Cardiac septum (tissue), 1 donor: ENCODE measurements around the gene CTNNA3. TPM values are rescaled to one million over a fixed set of nuclear protein-coding genes. Genes with fewer than 3 reads are reported as not detected.
"Not testable (repeated sequence)": the region's sequence is repeated elsewhere in the genome, so short reads cannot be mapped to it uniquely, and the experiment has no call there.

Experiments used
- DNase-seq: peaks from one replicate; pipeline ENCODE4 v3.0.0-alpha.2; 2020; ENCODE audit warnings: low spot score
- intact Hi-C: fragments of 100-400 bp; cut with DNase I; formaldehyde crosslinking; loops from one replicate; pipeline ENCODE4 v1.14.0; 2022
- long read RNA-seq: library from polyadenylated mRNA; unstranded; transcript quantifications from one replicate; pipeline ENCODE4 v2.0.0, GENCODE V29; 2021
- total RNA-seq: library from RNA; stranded (reverse); fragmentation: NEBNext Ultra II Directional; extraction: Animal tissue kit (Norgen Biotek cat#: 25700); gene quantifications from one replicate; pipeline ENCODE4 v1.2.1, GENCODE V29; 2021
- donor health status: DM: no; HTN: no; CAD: no.

CTNNA3 gene
- 198 TPM for total RNA-seq
- long read RNA-seq, partial matches to known transcripts: 9 of 80 reads
- long read RNA-seq, other reads (novel, unspliced or antisense): 71 of 80 reads

DNA sequence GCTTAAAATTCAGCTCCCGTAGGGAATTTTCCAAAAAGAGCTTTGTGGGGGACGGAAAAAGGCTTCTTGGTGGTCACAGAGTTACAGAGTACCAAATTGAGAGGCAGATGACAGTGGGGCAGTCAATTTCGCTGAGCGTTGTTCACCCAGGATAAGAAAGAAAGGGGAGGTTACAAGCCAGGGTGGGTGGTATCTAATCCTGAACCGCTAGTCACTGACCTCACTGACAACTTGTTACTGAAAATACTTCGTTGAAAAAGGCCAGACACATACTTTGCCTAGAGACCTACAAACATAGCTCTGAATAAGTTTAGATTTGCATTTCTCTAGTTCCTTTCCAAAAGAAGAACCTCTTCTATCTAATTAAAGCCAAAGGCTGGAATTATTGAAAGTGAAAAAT lies at the start of gene CTNNA3:
TSS of gene CTNNA3 (minus strand) at position 167 of the 400 bp plus-strand sequence.
- no peak for DNase-seq
- intact Hi-C loops: loop anchor here (2.0 to 5.0 kb wide), 2 partner anchors 29 to 66 kb away; no protein-coding TSS in a partner anchor

- DNase-seq: no peak
- intact Hi-C loops: no loop called here
Observed at GRCh38 chr10:67735430-67735829, 39.4 kb upstream of the CTNNA3 start.

DNA sequence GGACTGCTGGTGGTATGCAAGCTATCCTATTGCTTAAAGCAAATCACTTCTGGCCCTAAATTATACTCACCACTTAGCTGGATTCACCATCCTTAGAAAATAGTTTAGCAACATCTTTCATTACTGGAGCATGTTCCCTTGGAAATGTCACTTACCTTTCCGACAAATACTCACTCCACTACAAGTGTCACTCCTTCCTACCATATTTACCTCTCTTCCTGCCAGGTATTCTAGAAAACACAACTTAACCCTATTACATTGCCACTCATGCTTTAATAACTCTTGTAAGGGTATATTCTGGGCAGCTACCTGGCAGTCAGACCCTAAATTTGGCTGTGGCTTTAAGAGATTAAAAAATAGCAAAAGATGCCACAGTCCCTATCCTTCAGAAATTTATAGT lies 37.5 kb upstream of the CTNNA3 start:
- intact Hi-C loops: no loop called here
- DNase-seq: no peak

GRCh38 chr10:67725567-67725966 lies 29.6 kb upstream of the CTNNA3 start:
- intact Hi-C loops: no loop called here
- DNase-seq: no peak

DNA sequence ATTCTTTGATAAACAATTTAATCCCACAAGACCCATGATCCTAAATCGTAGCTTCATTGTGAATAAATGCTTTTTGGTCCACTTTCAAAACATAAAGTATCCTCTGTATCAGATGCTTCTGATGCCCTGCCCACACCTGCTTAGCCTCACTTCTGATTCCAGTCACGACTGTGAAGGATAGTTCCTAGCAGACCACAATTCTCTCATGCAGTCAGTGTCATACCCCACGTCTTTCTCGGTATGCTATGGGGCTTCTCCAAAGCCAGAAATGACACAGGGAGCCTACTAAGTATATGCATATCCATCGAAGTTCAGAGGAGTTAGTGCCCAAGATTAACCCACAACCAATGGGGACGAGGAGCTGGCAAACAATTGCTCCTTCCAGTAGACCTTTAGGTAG lies 27.6 kb upstream of the CTNNA3 start:
- intact Hi-C loops: no loop called here
- DNase-seq: no peak

DNA sequence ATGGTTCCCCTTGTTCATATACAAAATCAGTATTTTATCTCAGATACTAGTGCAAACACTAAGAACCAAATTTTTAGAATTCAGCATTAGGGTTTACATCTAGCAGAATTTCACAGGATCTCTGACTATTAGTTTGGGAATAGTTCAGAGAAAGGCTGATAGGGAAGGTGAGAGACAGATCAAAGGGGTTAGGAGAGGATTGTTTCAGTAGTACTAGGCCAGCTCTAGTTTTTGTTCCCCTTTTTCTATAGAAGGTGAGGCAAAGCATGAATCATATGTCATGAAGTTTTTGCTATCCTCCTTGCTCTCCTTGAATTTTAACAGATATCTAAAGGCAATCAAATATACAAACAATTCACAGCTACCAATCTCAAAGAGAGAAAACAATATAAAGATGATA lies 26.1 kb upstream of the CTNNA3 start:
- DNase-seq: no peak
- intact Hi-C loops: no loop called here

DNA sequence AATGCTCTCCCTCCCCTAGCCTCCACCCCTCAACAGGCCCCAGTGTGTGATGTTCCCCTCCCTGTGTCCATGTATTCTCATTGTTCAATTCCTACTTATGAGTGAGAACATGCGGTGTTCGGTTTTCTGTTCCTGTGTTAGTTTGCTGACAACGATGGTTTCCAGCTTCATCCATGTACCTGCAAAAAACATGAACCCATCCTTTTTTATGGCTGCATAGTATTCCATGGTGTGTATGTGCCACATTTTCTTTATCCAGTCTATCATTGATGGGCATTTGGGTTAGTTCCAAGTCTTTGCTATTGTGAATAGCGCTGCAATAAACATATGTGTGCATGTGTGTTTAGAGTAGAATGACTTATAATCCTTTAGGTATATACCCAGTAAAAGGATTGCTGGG lies 20.5 kb upstream of the CTNNA3 start:
- intact Hi-C loops, DNase-seq: not testable (repeated sequence)

DNA sequence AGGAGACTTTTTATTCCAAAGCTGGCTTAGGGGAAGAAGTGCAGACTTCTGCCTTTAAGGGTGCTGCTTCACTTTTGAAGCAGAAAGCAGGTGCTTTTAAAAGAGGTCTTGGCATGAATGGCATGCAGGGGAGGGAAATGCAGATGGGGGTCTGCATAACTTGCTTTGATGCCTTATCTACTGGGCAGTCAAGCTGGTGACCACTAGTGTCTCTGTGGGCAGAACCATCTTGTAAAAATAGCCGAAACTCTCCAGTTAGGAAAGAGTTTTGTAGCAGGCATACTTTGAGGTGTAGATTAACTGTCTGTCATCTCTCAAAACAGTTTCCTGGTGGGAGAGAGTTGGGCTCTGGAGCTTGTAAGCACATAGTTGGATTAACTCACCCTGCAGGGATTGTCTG lies 9.9 kb upstream of the CTNNA3 start:
- intact Hi-C loops: loop anchor here (5.0 kb wide), 1 partner anchor 46 kb away; no protein-coding TSS in a partner anchor
- no peak for DNase-seq

DNA sequence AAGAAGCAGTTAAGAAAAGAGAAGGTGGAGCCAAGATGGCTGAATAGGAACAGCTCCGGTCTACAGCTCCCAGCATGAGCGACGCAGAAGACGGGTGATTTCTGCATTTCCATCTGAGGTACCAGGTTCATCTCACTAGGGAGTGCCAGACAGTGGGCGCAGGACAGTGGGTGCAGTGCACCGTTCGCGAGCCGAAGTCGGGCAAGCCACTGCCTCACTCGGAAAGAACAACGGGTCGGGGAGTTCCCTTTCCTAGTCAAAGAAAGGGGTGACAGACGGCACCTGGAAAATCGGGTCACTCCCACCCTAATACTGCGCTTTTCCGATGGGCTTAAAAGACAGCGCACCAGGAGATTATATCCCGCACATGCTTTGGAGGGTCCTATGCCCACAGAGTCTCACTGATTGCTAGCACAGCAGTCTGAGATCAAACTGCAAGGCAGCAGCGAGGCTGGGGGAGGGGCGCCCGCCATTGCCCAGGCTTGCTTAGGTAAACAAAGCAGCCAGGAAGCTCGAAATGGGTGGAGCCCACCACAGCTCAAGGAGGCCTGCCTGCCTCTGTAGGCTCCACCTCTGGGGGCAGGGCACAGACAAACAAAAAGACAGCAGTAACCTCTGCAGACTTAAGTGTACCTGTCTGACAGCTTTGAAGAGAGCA lies 3.7 kb upstream of the CTNNA3 start:
- intact Hi-C loops: loop anchor here (2.0 to 5.0 kb wide), 2 partner anchors 63 to 79 kb away; no protein-coding TSS in a partner anchor
- not testable (repeated sequence) for DNase-seq

DNA sequence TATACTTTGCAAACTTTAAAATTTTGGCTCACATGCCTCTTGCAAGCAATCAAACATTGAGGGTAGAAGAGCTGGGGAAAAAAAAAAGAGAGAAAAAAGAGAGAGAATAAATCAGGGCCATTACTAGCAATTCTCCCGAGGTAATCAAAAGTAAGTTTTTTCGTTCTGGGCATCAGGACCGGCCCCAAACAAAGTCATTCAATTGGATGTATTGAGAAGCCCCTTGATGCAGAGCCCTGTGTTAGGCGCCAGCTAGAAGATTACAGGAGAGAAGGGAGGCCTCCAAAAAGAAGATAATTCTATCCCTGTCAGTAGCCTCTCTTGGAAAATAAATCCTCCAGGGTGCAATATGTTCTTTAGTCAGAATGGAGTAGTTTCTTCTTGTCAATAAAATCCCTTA lies 2.2 kb upstream of the CTNNA3 start:
- no peak for DNase-seq
- intact Hi-C loops: loop anchor here (2.0 to 5.0 kb wide), 2 partner anchors 64 to 81 kb away; no protein-coding TSS in a partner anchor

- intact Hi-C loops: loop anchor here (2.0 to 5.0 kb wide), 3 partner anchors 31 to 81 kb away; no protein-coding TSS in a partner anchor
- no peak for DNase-seq
Observed at GRCh38 chr10:67697724-67698131, 1.7 kb upstream of the CTNNA3 start.

DNA sequence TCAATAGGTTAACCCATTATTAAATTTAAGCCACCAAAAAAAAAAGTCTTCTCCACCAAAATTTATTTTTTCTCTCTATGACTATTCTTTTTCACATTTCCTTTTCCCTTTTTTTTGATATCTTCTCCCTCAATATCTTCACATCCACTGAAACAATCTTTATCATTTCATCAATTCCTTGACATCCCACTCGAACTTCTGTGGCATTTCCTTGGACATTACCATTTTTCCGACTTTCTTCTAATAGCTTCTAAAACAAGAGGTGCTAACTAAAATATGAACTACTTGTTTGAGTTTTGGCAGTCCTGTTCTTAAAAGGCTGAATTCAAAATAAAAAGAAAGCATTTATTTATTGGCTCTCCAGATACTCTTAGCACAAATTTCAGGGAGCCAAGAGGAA lies 684 bp upstream of the CTNNA3 start:
- no peak for DNase-seq
- intact Hi-C loops: loop anchor here (2.0 to 5.0 kb wide), 2 partner anchors 30 to 66 kb away; no protein-coding TSS in a partner anchor

DNA sequence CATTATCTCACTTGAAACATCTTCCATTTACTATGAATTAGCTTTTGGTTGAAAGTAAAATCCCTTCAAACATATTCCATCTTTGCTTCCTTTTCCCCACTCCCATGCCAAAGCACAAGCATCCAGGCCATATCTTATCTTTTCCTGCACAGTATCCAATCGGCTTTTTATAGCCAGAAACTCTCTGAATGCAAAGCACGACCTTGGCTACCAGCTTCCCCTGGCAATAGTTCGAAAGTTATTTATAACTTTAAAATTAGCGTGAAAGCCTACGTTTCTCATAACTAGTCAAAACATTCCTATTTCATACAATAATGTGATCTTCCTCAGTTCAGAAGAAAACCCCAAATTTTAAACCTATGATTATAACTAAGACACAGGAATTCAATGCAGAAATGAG lies 440 bp downstream of the CTNNA3 start:
- intact Hi-C loops: loop anchor here (5.0 kb wide), 1 partner anchor 67 kb away; no protein-coding TSS in a partner anchor
- no peak for DNase-seq

DNA sequence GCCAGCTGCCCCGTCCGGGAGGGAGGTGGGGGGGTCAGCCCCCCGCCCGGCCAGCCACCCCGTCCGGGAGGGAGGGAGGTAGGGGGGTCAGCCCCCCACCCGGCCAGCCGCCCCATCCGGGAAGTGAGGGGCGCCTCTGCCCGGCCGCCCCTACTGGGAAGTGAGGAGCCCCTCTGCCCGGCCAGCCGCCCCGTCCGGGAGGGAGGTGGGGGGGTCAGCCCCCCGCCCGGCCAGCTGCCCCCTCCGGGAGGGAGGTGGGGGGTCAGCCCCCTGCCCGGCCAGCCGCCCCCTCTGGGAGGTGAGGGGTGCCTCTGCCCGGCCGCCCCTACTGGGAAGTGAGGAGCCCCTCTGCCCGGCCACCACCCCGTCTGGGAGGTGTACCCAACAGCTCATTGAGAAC lies 4.1 kb downstream of the CTNNA3 start:
- DNase-seq, intact Hi-C loops: not testable (repeated sequence)

DNA sequence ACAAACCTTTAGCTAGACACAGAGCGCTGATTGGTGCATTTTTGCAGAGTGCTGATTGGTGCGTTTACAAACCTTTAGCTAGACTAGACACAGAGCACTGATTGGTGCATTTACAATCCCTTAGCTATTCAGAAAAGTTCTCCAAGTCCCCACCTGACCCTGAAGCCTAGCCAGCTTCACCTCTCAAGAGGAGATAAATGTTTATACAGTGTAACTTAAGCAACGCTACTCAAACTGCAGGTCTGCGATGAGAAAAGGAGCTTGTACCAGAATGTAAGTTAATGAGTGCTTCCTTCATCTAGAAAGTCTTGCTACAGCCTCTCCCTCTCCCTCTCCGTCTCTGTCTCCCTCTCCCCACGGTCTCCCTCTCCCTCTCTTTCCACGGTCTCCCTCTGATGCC lies 5.5 kb downstream of the CTNNA3 start:
- intact Hi-C loops, DNase-seq: not testable (repeated sequence)

DNA sequence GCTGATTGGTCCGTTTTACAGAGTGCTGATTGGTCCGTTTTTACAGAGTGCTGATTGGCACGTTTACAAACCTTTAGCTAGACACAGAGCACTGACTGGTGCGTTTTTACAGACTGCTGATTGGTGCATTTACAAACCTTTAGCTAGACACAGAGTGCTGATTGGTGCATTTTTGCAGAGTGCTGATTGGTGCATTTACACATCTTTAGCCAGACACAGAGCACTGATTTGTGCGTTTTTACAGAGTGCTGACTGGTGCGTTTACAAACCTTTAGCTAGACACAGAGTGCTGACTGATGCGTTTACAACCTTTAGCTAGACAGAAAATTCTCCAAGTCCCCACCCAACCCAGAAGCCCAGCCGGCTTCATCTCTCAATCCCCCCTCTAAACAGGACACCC lies 11.9 kb downstream of the CTNNA3 start:
- intact Hi-C loops, DNase-seq: not testable (repeated sequence)

- no peak for DNase-seq
- intact Hi-C loops: no loop called here
Observed at GRCh38 chr10:67678335-67678974, 17.5 kb downstream of the CTNNA3 start.

DNA sequence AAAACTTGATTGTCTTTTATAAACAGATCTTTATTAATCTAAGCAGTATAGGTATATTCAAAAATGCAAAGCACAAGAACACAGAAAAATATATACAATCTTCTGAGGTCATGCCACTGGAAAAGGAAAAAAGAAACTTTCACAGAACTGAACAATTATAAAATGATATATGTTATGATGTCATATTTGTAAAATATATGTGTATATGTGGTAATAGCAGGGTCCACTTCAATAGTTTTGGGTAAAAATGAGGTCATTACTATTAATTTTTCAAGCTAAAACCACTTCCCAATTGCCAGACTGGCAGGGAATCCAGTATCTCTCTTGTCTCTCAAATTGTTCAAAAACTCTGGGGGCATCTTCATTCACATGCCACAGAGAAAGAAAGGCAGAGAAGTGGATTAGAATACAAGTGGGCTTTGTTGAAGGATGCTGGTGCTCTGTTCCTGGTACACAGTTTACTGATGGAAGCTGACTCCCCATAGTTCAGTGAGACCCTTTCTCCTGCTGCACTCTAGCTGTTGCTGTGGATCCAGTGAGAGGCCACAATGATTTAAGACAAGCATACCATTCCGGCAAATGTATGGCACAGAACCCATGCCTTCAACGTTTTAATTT lies 19.7 kb downstream of the CTNNA3 start:
- intact Hi-C loops: no loop called here

DNA sequence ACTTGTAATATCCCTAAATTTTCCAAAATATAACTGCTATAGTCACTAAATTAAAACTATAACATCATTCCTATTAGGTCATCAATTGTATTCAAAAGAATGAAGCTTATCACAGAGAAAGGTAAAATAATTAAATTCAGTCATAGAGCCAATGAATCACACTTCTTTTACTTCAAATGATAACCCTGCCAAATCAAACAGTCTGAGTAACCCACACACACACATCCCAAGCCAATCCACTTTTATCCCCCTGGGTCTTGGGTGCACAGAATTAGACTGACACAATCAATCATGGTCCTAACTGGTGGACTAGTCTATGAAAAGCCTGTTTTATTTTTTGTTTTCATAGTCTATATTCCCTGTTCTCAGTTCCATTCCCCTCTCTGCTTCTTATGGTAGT lies 25.6 kb downstream of the CTNNA3 start:
- DNase-seq: no peak
- intact Hi-C loops: no loop called here

More for the DNA sequence above, 19.7 kb downstream of the CTNNA3 start:
- no peak for DNase-seq

- intact Hi-C loops: loop anchor here (5.0 kb wide), 1 partner anchor 92 kb away; no protein-coding TSS in a partner anchor
- no peak for DNase-seq
Observed at GRCh38 chr10:67669978-67670377, 26.0 kb downstream of the CTNNA3 start.
